ENCODE results near the gene PRXL2A.
"Not testable (repeated sequence)": the region's sequence is repeated elsewhere in the genome, so short reads cannot be mapped to it uniquely, and the experiment has no call there.

PRXL2A gene

DNA sequence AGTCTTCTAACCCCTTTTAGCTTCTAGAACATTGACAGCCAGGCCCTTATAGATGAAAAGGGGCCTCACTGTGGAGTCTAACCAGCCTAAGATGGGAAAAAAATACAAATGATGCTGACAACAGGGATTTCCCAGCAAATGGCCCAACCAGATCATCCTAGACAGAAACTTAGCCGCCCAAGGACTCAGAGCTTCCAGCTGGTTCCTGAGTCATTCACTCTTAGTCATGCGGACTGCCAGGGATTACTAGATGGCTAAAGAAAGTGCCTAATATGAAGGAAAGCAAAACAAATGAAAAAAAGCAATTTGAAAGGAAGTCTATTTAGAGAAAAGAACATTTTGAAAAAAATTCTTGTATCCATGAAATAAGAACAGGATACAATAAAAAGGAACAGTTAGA is 69.5 kb downstream of the PRXL2A start:
- DNase-seq, result no peak

- DNase-seq, result not testable (repeated sequence)
These were observed 72.0 kb downstream of the PRXL2A start for GRCh38 chr10:80480373-80480772.

- no peak for DNase-seq
These were observed 72.5 kb downstream of the PRXL2A start for GRCh38 chr10:80480852-80481251.

DNA sequence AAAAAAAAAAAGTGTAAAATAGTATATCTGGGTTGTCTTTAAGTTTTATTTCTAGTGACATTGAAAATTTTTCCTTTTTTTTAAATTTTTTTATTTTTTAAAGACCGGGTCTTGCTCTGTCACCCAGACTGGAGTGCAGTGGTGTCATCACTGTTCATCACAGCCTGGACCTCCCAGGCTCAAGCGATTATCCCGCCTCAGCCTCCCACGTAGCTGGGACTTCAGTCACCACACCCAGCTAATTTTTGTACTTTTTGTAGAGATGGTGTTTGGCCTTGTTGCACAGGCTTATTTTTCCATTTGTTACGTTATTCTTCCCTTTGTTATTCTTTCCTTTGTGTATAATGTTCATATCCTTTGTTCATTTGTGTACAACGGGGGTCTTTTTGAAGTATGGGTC is 75.9 kb downstream of the PRXL2A start:
- no peak for DNase-seq

DNA sequence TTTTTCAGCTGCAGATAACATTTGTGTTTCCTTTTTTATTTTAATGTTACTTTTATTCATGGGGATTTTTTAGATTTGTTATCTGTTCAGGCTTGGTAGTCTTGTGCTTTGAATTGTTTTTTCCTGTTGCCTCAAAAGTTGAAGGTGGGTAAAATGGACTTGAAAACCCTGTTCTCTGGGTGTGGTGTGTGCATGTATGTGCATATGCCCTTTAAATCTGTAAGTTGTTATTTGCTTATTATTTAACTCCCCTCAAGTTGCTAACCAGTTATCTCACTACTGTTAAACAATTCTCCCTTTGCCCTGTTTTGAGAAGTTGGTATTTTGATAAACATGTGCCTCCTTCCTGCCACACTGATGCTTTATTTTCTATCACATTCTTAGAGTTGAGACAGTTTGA is 76.3 kb downstream of the PRXL2A start:
- DNase-seq, result no peak

DNA sequence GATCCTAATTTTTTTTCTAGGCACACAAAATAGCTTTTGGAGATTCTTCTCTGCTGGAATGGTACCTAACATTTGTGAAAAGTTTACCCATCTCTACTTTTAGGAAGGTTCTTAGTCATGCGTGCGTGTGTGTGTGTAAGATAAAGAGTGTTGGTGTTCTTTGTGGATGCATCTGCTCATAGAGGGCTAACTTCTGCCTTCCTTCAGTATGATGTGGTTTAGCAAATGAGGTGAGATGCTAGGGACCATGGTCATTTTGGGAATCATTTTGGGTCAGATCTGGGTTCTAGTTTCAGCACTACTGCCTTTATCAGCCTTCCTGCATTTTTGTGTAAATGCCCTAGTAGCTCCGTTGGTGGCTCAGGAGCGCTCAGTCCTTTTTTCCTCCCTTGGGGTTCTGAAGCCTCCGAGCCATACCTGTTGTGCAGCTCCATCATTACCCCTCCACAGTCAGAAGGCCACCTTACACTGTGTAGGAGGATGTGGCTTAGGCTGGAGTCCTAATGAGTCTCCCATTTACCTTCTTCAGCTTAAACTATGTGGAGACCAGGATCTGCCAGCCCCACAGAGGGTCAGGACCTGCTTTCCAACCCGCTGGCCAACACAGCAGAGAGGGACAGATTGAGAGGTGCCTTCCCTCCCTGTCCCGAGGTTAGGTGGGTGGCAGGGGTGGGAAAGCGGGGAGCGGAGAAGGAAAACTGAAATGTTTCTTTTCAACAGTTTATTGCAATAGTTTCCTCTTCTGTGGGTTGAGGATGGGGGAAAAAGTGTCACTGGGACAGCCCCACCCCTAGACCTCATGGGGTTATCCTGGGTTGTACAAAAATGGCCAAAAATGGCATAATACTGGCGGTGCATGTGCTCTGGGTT is 77.0 kb downstream of the PRXL2A start:
- no peak for DNase-seq

DNA sequence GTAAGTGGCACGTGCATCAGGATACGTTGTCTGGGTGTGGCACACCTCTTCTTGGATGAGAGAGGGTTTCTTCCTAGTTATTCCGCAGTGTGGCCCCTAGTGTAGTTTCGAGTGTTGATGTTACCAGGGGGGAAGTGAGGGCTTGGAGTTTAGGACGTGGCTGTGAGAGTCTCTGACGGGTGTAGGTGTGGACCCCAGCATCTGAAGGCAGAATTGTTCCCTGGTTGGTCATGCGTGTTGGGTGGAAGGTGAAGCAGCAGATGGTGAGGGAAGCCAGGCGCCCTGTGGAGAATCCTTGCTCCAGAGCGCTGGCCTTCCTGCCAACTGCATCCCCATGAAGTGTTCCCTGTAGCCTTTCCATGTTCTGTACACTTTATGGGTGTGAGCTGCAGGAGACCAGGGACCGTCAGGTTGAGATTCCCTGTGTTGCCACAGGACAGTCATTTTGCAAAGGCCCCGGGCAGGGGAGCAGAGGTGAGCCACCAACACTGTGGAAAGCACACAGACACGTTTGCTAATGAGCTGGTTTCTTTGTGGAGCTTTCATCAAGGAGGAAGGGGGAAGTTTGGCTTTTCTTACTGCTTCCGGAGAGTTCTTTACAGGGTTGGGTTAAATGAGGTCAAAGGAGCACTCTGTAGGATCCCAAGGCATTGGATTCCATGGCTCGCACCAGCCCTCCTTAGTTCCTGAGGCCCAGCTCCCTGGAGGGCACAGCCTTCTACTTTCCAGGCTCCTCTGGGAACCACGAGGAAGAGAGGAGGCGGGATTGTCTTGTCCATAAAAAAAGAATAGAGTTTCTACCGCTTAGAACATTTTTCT is 77.8 kb downstream of the PRXL2A start:
- DNase-seq, result no peak

All from SHP77 (cell line).